Coronary artery (tissue), 2 donors: ENCODE results near the gene ANKRD39.

Experiments
- DNase-seq: peaks from one replicate; pipeline ENCODE4 v3.0.0-alpha.2; 2017; ENCODE audit warnings: low spot score
- H3K27ac ChIP-seq, 2 donors: fragments of 200-600 bp; sonication (generic); one replicate each; pipeline ENCODE4 v1.5.1; 2016 to 2019
- H3K4me3 ChIP-seq: fragments of 200-600 bp; sonication (generic); 2 replicates; pipeline ENCODE4 v1.5.1; 2016; ENCODE audit warnings: mild to moderate bottlenecking, moderate library complexity
- TF ChIP-seq, protein P1 (sequence below): fragments of 200-600 bp; sonication (generic); IDR thresholded peaks from one replicate; pipeline ENCODE4 v1.5.1; 2019; ENCODE audit warnings: antibody characterized with exemption

ANKRD39 gene

DNA sequence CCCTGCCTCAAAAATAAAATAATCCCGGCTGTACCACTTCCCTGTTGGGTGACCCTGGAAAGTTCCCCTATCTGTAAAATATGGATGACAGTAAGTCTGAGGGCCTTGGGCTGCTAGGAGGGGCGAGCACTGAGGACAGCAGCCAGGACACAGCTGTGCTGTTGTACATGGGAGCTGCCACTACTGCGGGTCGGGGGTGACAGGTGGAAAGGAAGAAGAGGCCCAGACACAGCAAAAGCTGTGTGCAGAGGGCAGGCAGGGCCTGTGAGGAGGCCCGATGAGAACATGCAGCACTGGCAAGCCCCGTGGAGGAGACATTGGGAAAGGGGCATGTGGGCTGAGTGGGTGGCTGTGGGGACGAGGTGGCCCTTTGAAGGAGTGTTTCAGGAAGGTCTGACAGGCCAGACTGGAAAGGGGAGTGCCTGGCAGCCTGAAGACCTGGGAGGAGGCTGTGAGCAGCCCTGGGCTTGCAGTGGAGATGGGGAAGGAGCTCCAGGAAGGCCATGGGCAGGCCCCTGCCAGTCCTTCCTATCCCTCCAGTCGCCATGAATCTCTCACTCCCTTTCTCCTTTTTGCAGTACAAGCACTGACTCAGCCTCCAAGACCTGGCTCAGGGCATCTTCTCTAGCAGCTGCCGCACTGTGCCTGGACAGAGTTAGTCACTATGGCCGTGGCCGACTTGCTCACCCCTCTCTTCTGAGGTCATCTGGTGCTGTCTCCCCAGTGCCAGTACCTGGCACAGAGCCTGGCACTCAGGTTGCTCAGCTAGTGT lies 41.0 kb upstream of the ANKRD39 start:
- DNase-seq: no peak
- TF ChIP-seq, protein P1, sequence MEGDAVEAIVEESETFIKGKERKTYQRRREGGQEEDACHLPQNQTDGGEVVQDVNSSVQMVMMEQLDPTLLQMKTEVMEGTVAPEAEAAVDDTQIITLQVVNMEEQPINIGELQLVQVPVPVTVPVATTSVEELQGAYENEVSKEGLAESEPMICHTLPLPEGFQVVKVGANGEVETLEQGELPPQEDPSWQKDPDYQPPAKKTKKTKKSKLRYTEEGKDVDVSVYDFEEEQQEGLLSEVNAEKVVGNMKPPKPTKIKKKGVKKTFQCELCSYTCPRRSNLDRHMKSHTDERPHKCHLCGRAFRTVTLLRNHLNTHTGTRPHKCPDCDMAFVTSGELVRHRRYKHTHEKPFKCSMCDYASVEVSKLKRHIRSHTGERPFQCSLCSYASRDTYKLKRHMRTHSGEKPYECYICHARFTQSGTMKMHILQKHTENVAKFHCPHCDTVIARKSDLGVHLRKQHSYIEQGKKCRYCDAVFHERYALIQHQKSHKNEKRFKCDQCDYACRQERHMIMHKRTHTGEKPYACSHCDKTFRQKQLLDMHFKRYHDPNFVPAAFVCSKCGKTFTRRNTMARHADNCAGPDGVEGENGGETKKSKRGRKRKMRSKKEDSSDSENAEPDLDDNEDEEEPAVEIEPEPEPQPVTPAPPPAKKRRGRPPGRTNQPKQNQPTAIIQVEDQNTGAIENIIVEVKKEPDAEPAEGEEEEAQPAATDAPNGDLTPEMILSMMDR: no peak
- no peak overlapping the region for H3K4me3 ChIP-seq
- no peak overlapping the region for H3K27ac ChIP-seq

DNA sequence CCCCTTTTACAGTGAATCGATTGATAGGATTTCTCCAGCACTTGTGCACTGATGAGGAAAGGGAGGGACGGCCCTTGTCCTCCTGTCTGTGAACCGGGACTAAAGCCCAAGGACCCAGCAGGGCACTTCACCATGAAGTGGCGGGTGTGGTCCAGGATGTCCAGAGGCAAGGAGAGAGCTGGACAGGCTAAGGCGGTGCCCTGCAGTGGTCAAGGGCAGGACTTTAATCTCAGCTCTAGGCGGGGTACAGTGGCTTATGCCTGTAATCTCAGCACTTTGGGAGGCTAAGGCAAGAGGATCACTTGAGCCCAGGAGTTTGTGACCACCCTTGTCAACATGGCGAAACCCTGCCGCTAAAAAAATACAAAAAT lies 40.3 kb upstream of the ANKRD39 start:
- H3K4me3 ChIP-seq: no peak overlapping the region
- H3K27ac ChIP-seq: no peak overlapping the region
- TF ChIP-seq, protein P1: no peak
- DNase-seq: no peak

DNA sequence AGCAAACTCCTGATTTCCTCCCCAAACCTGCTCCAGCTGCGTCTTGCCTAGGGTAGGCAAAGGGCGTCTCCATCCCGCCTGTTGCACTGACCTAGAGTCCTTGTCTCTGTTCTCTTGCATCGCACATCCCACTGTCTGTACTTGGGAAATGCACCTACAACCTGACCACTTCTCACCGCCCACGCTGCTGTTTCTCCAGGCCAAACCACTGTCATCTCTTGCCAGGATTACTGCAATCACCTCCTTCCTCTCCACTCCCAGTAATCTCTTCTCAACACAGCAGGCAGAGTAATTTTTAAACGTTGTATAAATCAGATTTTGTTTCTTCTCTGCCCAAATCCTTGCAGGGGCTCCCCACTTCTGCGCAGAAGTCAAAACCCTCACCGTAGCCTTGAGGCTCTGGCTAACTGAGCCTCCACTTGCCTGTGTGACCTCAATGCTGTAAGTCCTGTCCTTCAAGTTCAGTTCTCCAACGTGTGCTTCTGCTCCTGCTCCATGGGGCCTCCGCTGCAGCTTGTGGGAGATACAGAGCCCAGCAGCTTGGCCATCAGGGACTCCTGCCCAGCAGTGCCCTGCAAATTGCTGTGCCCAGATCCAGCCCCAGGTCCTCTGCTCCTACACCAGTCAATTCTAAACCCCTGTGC lies 39.8 kb upstream of the ANKRD39 start:
- TF ChIP-seq, protein P1: no peak
- Histone ChIP-seq H3K4me3 (no peak overlapping the region), H3K27ac (no peak overlapping the region)
- no peak for DNase-seq

DNA sequence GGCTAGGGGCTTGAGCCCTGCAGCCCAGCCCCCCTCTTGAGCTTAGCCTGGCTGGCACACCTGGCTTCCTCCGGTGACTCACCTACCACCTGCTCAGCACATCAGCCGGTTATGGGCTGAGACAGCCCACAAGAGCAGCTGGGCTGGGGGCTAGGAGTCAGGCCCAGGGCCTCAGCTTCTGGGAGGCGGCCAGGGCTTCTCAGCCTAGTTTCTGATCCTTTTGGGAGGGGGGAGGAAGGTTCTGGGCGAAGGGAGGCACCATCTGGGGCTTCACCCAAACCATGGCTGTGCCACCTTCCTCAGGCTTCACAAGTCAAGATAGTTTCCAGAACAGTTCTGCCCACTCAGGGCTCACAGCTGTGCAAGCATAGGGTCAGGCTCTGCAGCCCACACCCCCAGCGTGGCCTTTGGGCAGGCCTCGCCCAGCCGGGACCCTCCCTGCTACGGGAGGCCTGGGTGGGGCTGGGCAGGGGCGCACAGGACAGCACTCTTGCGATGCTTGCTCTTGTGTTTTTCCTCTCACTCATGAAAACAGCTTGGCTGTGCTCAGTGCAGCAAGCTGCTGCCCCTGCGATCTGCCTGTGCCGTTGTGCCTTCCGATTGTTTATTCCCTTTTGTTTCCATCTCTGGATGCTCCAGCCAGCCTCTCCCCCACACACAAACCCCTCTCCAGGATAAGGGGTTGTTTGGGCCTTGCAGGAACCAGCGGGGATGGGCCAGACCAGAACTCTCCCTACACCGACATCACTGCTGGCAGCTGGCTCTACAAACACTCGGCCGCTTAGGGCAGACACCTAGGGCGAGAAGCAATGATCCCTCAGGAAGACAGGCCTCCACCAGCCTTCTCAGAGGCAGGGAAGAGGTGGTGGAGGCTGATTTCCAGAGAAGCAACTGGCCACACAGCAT lies 38.2 kb upstream of the ANKRD39 start:
- no peak overlapping the region for H3K4me3 ChIP-seq
- no peak overlapping the region for H3K27ac ChIP-seq
- DNase-seq: no peak
- TF ChIP-seq, protein P1: no peak

DNA sequence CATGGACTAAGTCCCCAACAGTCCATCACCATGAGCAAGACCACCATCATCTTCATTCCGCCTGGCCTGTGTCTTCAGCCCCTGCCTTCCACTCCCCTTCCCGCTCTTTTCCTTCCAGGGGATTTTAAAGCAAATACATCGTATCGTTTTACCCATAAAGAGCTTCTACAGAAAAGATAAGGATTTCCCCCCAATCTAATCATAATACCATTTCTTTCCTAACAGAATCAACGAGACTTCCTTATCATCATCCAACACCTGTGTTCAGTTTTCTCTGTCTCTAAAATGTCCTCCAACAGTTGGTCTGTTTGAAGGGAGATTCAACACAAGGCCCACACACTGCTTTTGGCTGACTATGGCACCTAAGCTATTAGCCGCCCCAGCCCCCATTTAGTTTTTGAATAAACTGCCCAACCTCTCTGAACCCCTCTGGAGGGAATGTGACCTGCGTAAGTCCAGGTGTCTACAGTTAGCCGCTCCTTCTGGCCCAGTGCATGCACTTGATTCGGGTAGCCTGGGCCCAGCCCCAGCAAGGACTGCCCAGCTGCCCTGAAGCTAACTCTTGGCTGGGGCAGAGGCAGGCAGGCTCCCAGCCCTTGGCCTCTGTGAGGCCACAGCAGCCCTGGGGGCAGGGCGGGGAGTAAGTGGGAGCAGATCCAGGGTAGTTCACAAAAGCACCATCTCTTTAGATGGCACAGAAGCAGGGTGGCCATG lies 37.4 kb upstream of the ANKRD39 start:
- no peak overlapping the region for H3K4me3 ChIP-seq
- DNase-seq: no peak
- no peak overlapping the region for H3K27ac ChIP-seq
- TF ChIP-seq, protein P1: no peak

DNA sequence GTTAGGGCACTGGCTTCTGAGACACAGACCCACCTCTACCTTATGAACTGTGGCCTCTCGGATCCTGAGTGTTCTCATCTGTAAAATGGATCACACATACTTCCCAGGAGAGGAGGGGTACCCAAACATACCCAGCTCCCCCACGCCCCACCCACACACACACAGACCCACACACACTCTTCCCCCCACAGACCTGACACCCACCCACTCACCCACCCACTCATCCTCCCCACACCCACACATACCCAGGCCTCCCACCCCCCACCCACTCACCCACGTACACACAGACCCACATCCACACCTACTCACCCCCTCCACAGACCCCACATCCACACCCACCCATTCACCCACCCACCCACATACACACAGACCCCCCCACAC lies 36.3 kb upstream of the ANKRD39 start:
- no peak overlapping the region for H3K4me3 ChIP-seq
- DNase-seq: no peak
- no peak overlapping the region for H3K27ac ChIP-seq
- TF ChIP-seq, protein P1: no peak
